ENCODE results near the gene PCLO. TPM values are rescaled to one million over a fixed set of nuclear protein-coding genes. Genes with fewer than 3 reads are reported as not detected.

PCLO gene
- total RNA-seq, 1 donor = 0.36 TPM

- Histone ChIP-seq H3K4me2 (ENCODE audit: insufficient read depth, low read length) (no peak overlapping the region), H3K36me3 (ENCODE audit: insufficient read depth, low read length) (no peaks in the 10 kb centered on the region), H2AFZ (ENCODE audit: low read length) (no peak overlapping the region), H3K4me1 (ENCODE audit: insufficient read depth, low read length) (no peaks in the 10 kb centered on the region), H3K9me3 (ENCODE audit: low read depth, low read length) (no peaks in the 10 kb centered on the region), H4K20me1 (ENCODE audit: insufficient read depth, low read length) (no peaks in the 10 kb centered on the region), H3K27me3 (ENCODE audit: insufficient read depth, low read length) (no peaks in the 10 kb centered on the region), H3K79me2 (ENCODE audit: insufficient read depth, low read length) (no peaks in the 10 kb centered on the region), H3K27ac (ENCODE audit: low read depth, low read length) (no peak overlapping the region), H3K4me3 (ENCODE audit: insufficient read depth, low read length) (no peak overlapping the region)
- DNase-seq (ENCODE audit: insufficient read length, low spot score, missing footprints) = no peak
- no peak for TF ChIP-seq CTCF (IDR thresholded peaks at IDR 0.05; ENCODE audit: extremely low read depth, low read depth, low read length)
Observed at GRCh38 chr7:82723411-82723810, 439.3 kb downstream of the PCLO start.

- no peaks in the 10 kb centered on the region for H3K9me3 ChIP-seq (ENCODE audit: low read depth, low read length)
- no peak for DNase-seq (ENCODE audit: insufficient read length, low spot score, missing footprints)
- H3K4me1 ChIP-seq (ENCODE audit: insufficient read depth, low read length) = no peaks in the 10 kb centered on the region
- H3K36me3 ChIP-seq (ENCODE audit: insufficient read depth, low read length) = no peaks in the 10 kb centered on the region
- no peaks in the 10 kb centered on the region for H3K79me2 ChIP-seq (ENCODE audit: insufficient read depth, low read length)
- H3K4me3 ChIP-seq (ENCODE audit: insufficient read depth, low read length) = no peak overlapping the region
- no peak overlapping the region for H3K4me2 ChIP-seq (ENCODE audit: insufficient read depth, low read length)
- H3K27ac ChIP-seq (ENCODE audit: low read depth, low read length) = no peak overlapping the region
- no peaks in the 10 kb centered on the region for H3K27me3 ChIP-seq (ENCODE audit: insufficient read depth, low read length)
- H2AFZ ChIP-seq (ENCODE audit: low read length) = no peak overlapping the region
- no peak for TF ChIP-seq CTCF (IDR thresholded peaks at IDR 0.05; ENCODE audit: extremely low read depth, low read depth, low read length)
- no peaks in the 10 kb centered on the region for H4K20me1 ChIP-seq (ENCODE audit: insufficient read depth, low read length)
Observed at GRCh38 chr7:82722946-82723345, 439.7 kb downstream of the PCLO start.

GRCh38 chr7:82715344-82715743 is 447.3 kb downstream of the PCLO start:
- Histone ChIP-seq H3K27me3 (ENCODE audit: insufficient read depth, low read length) (no peaks in the 10 kb centered on the region), H3K4me2 (ENCODE audit: insufficient read depth, low read length) (no peak overlapping the region), H3K36me3 (ENCODE audit: insufficient read depth, low read length) (no peaks in the 10 kb centered on the region), H3K4me1 (ENCODE audit: insufficient read depth, low read length) (no peaks in the 10 kb centered on the region), H3K9me3 (ENCODE audit: low read depth, low read length) (no peaks in the 10 kb centered on the region), H3K4me3 (ENCODE audit: insufficient read depth, low read length) (no peak overlapping the region), H3K79me2 (ENCODE audit: insufficient read depth, low read length) (no peaks in the 10 kb centered on the region), H2AFZ (ENCODE audit: low read length) (no peak overlapping the region), H4K20me1 (ENCODE audit: insufficient read depth, low read length) (no peaks in the 10 kb centered on the region), H3K27ac (ENCODE audit: low read depth, low read length) (no peak overlapping the region)
- no peak for DNase-seq (ENCODE audit: insufficient read length, low spot score, missing footprints)
- no peak for TF ChIP-seq CTCF (IDR thresholded peaks at IDR 0.05; ENCODE audit: extremely low read depth, low read depth, low read length)

GRCh38 chr7:82714883-82715282 is 447.8 kb downstream of the PCLO start:
- no peak overlapping the region for H3K4me2 ChIP-seq (ENCODE audit: insufficient read depth, low read length)
- H3K79me2 ChIP-seq (ENCODE audit: insufficient read depth, low read length) = no peaks in the 10 kb centered on the region
- DNase-seq (ENCODE audit: insufficient read length, low spot score, missing footprints) = no peak
- H3K27me3 ChIP-seq (ENCODE audit: insufficient read depth, low read length) = no peaks in the 10 kb centered on the region
- H3K9me3 ChIP-seq (ENCODE audit: low read depth, low read length) = no peaks in the 10 kb centered on the region
- H2AFZ ChIP-seq (ENCODE audit: low read length) = no peak overlapping the region
- H3K27ac ChIP-seq (ENCODE audit: low read depth, low read length) = no peak overlapping the region
- H3K36me3 ChIP-seq (ENCODE audit: insufficient read depth, low read length) = no peaks in the 10 kb centered on the region
- H3K4me3 ChIP-seq (ENCODE audit: insufficient read depth, low read length) = no peak overlapping the region
- no peaks in the 10 kb centered on the region for H3K4me1 ChIP-seq (ENCODE audit: insufficient read depth, low read length)
- no peaks in the 10 kb centered on the region for H4K20me1 ChIP-seq (ENCODE audit: insufficient read depth, low read length)
- no peak for TF ChIP-seq CTCF (IDR thresholded peaks at IDR 0.05; ENCODE audit: extremely low read depth, low read depth, low read length)

All from osteoblast (primary cell).